ENCODE measurements around the gene NEAT1. TPM values are rescaled to one million over a fixed set of nuclear protein-coding genes. Genes with fewer than 3 reads are reported as not detected.

NEAT1 gene
- total and polyA plus RNA-seq, 9 of the 15 experiments (the other 6 are each of a cell fraction or from before 2014, with no cell fraction given), result 20.1 to 389 (median 62.8) TPM

- TF ChIP-seq HMG20A (CRISPR knock-in tag; conservative IDR thresholded peaks at IDR 0.05) (no peak), RBM17 (IDR thresholded peaks at IDR 0.05; ENCODE audit: borderline replicate concordance, low read depth, low read length) (no peak), SRSF3 (IDR thresholded peaks at IDR 0.05; ENCODE audit: insufficient read depth, low read length) (no peak), BRD9 (IDR thresholded peaks at IDR 0.05; ENCODE audit: low read depth, partially characterized antibody) (no peak), TAF15 (IDR thresholded peaks at IDR 0.05; ENCODE audit: low read depth, low read length) (no peak), PML (IDR thresholded peaks at IDR 0.05; ENCODE audit: low read length) (peak; percentile 24; the same call in 1 of the 2 replicates), RBM25 (IDR thresholded peaks at IDR 0.05; ENCODE audit: low read depth, low read length, severe bottlenecking) (peak; percentile 95), NR0B1 (IDR thresholded peaks at IDR 0.05; ENCODE audit: partially characterized antibody) (no peak), TSC22D4 (tag; IDR thresholded peaks at IDR 0.05) (no peak), KDM5B (IDR thresholded peaks at IDR 0.05; ENCODE audit: insufficient replicate concordance, low read depth, low read length) (peak; percentile 78), BHLHE40 (IDR thresholded peaks at IDR 0.05; ENCODE audit: low read length) (peak; percentile 83), TFAM (CRISPR knock-in tag; conservative IDR thresholded peaks at IDR 0.05) (no peak), ZNF146 (CRISPR knock-in tag; IDR thresholded peaks at IDR 0.05; ENCODE audit: unreplicated experiment) (no peak), BRF1 (IDR thresholded peaks at IDR 0.05; ENCODE audit: borderline replicate concordance, extremely low read depth, insufficient read length) (no peak), GTF2A2 (tag; IDR thresholded peaks at IDR 0.05) (no peak), ATF7 (IDR thresholded peaks at IDR 0.05) (peak; percentile 59; the same call in 1 of the 2 replicates), HIVEP1 (CRISPR knock-in tag; IDR thresholded peaks at IDR 0.05) (no peak)
- TF ChIP-seq, protein P1, sequence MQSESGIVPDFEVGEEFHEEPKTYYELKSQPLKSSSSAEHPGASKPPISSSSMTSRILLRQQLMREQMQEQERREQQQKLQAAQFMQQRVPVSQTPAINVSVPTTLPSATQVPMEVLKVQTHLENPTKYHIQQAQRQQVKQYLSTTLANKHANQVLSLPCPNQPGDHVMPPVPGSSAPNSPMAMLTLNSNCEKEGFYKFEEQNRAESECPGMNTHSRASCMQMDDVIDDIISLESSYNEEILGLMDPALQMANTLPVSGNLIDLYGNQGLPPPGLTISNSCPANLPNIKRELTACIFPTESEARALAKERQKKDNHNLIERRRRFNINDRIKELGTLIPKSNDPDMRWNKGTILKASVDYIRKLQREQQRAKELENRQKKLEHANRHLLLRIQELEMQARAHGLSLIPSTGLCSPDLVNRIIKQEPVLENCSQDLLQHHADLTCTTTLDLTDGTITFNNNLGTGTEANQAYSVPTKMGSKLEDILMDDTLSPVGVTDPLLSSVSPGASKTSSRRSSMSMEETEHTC (IDR thresholded peaks at IDR 0.05), result no peak
- TF ChIP-seq, protein P2, sequence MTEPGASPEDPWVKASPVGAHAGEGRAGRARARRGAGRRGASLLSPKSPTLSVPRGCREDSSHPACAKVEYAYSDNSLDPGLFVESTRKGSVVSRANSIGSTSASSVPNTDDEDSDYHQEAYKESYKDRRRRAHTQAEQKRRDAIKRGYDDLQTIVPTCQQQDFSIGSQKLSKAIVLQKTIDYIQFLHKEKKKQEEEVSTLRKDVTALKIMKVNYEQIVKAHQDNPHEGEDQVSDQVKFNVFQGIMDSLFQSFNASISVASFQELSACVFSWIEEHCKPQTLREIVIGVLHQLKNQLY (CRISPR knock-in tag; conservative IDR thresholded peaks at IDR 0.05), result no peak; a peak in 1 of 4 replicates
- TF ChIP-seq, protein P3, sequence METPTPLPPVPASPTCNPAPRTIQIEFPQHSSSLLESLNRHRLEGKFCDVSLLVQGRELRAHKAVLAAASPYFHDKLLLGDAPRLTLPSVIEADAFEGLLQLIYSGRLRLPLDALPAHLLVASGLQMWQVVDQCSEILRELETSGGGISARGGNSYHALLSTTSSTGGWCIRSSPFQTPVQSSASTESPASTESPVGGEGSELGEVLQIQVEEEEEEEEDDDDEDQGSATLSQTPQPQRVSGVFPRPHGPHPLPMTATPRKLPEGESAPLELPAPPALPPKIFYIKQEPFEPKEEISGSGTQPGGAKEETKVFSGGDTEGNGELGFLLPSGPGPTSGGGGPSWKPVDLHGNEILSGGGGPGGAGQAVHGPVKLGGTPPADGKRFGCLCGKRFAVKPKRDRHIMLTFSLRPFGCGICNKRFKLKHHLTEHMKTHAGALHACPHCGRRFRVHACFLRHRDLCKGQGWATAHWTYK (CRISPR knock-in tag; IDR thresholded peaks at IDR 0.05), result no peak; the same call in none of the 2 replicates
Observed at GRCh38 chr11:65386307-65387140, 36.1 kb upstream of the NEAT1 start, which contains the start of gene FRMD8 (continued).

All from K562 (cell line).